ENCODE data around the gene ADGRG1.

Gene ADGRG1

GRCh38 chr16:57628783-57629293 lies 408 bp downstream of the ADGRG1 start:
- H3K23ac ChIP-seq (ENCODE audit: low read depth, low read length, poor library complexity) = peak overlapping the region; percentile 94
- H3K36me3 ChIP-seq (replicated peaks in 1 of 2; ENCODE audit: control insufficient read depth in 2 of 2, insufficient read depth in 2 of 2, low read length in 2 of 2) = no peaks in the 10 kb centered on the region
- H2AK5ac ChIP-seq (ENCODE audit: low read depth, low read length) = peak overlapping the region; percentile 91
- peak overlapping the region; percentile 83 for H4K8ac ChIP-seq (ENCODE audit: low read depth, low read length)
- peak overlapping the region; percentile 83 for H2AFZ ChIP-seq (ENCODE audit: low read length)
- 100% methylated on average over 2 to 3 of the region's 7 CpGs for WGBS, 2 donors (ENCODE audit: extremely low coverage in 2 of 2, insufficient read length in 2 of 2, insufficient replicate concordance in 1 of 2)
- peak overlapping the region; percentile 20 for H4K91ac ChIP-seq (ENCODE audit: low read depth, low read length, poor library complexity)
- peak overlapping the region; percentile 3 for H3K14ac ChIP-seq (ENCODE audit: low read length)
- peaks cover 34 to 39% of the 10 kb centered on the region in 2 donors for H3K4me1 ChIP-seq (ENCODE audit: control insufficient read depth in 2 of 2, insufficient read depth in 1 of 2, low read depth in 1 of 2, low read length in 2 of 2)
- peak overlapping the region; percentile 76 for H2BK15ac ChIP-seq (ENCODE audit: low read length)
- no peak for DNase-seq (ENCODE audit: low spot score)
- peak overlapping the region; percentile 85 for H3K18ac ChIP-seq (ENCODE audit: low read length)
- peak overlapping the region; percentile 53 for H3K4me2 ChIP-seq (ENCODE audit: insufficient read depth, low read length, poor library complexity, severe bottlenecking)
- no peaks in the 10 kb centered on the region for H3K27me3 ChIP-seq (ENCODE audit: control insufficient read depth in 3 of 3, insufficient read depth in 3 of 3, low read depth in 1 of 3, low read length in 3 of 3)
- H3K79me1 ChIP-seq (ENCODE audit: low read depth, low read length) = no peaks in the 10 kb centered on the region
- H3K4ac ChIP-seq (ENCODE audit: low read length) = peak overlapping the region; percentile 1
- H2BK120ac ChIP-seq (ENCODE audit: low read depth, low read length) = no peak overlapping the region
- H3K9me3 ChIP-seq (replicated peaks in 1 of 2; ENCODE audit: control insufficient read depth in 2 of 2, insufficient read depth in 1 of 2, low read depth in 1 of 2, low read length in 2 of 2) = no peaks in the 10 kb centered on the region
- peak overlapping the region; percentile 1 to 34 for H3K4me3 ChIP-seq (ENCODE audit: low read length in 2 of 2)
- no peak overlapping the region for H3K27ac ChIP-seq (replicated peaks; ENCODE audit: low read length)
- H2BK5ac ChIP-seq (ENCODE audit: low read length) = no peak overlapping the region
- peak overlapping the region; percentile 71 for H3K9ac ChIP-seq (ENCODE audit: low read depth, low read length, poor library complexity)
- peak overlapping the region; percentile 48 for H2BK12ac ChIP-seq (ENCODE audit: low read length)

GRCh38 chr16:57629516-57630406 lies 1.3 kb downstream of the ADGRG1 start:
- no peak overlapping the region for H4K8ac ChIP-seq (ENCODE audit: low read depth, low read length)
- H2BK120ac ChIP-seq (ENCODE audit: low read depth, low read length) = no peak overlapping the region
- no CpG with 5 or more reads among the region's 22 CpGs for WGBS, 2 donors (ENCODE audit: extremely low coverage in 2 of 2, insufficient read length in 2 of 2, insufficient replicate concordance in 1 of 2)
- no peak overlapping the region for H3K4ac ChIP-seq (ENCODE audit: low read length)
- H2BK15ac ChIP-seq (ENCODE audit: low read length) = peak overlapping the region; percentile 76
- no peak overlapping the region for H3K4me3 ChIP-seq (ENCODE audit: low read length in 2 of 2)
- H2AFZ ChIP-seq (ENCODE audit: low read length) = no peak overlapping the region
- no peak for DNase-seq (ENCODE audit: low spot score)
- H3K23ac ChIP-seq (ENCODE audit: low read depth, low read length, poor library complexity) = peak overlapping the region; percentile 23
- no peak overlapping the region for H3K14ac ChIP-seq (ENCODE audit: low read length)
- H3K4me2 ChIP-seq (ENCODE audit: insufficient read depth, low read length, poor library complexity, severe bottlenecking) = no peak overlapping the region
- peak overlapping the region; percentile 91 for H2AK5ac ChIP-seq (ENCODE audit: low read depth, low read length)
- peak overlapping the region; percentile 65 for H2BK12ac ChIP-seq (ENCODE audit: low read length)
- H3K4me1 ChIP-seq (ENCODE audit: control insufficient read depth in 2 of 2, insufficient read depth in 1 of 2, low read depth in 1 of 2, low read length in 2 of 2) = peaks cover 32 to 33% of the 10 kb centered on the region in 2 donors
- H3K27ac ChIP-seq (replicated peaks; ENCODE audit: low read length) = no peak overlapping the region
- peak overlapping the region; percentile 1 for H3K9ac ChIP-seq (ENCODE audit: low read depth, low read length, poor library complexity)
- peak overlapping the region; percentile 4 for H4K91ac ChIP-seq (ENCODE audit: low read depth, low read length, poor library complexity)
- H3K18ac ChIP-seq (ENCODE audit: low read length) = peak overlapping the region; percentile 89
- H3K27me3 ChIP-seq (ENCODE audit: control insufficient read depth in 3 of 3, insufficient read depth in 3 of 3, low read depth in 1 of 3, low read length in 3 of 3) = no peaks in the 10 kb centered on the region
- no peaks in the 10 kb centered on the region for H3K9me3 ChIP-seq (replicated peaks in 1 of 2; ENCODE audit: control insufficient read depth in 2 of 2, insufficient read depth in 1 of 2, low read depth in 1 of 2, low read length in 2 of 2)
- H2BK5ac ChIP-seq (ENCODE audit: low read length) = peak overlapping the region; percentile 59
- H3K79me1 ChIP-seq (ENCODE audit: low read depth, low read length) = no peaks in the 10 kb centered on the region
- H3K36me3 ChIP-seq (replicated peaks in 1 of 2; ENCODE audit: control insufficient read depth in 2 of 2, insufficient read depth in 2 of 2, low read length in 2 of 2) = no peaks in the 10 kb centered on the region

- H3K14ac ChIP-seq (ENCODE audit: low read length) = no peak overlapping the region
- no peaks in the 10 kb centered on the region for H3K79me1 ChIP-seq (ENCODE audit: low read depth, low read length)
- H3K4ac ChIP-seq (ENCODE audit: low read length) = no peak overlapping the region
- H4K91ac ChIP-seq (ENCODE audit: low read depth, low read length, poor library complexity) = peak overlapping the region; percentile 4
- no peaks in the 10 kb centered on the region for H3K9me3 ChIP-seq (replicated peaks in 1 of 2; ENCODE audit: control insufficient read depth in 2 of 2, insufficient read depth in 1 of 2, low read depth in 1 of 2, low read length in 2 of 2)
- no peak overlapping the region for H4K8ac ChIP-seq (ENCODE audit: low read depth, low read length)
- no peaks in the 10 kb centered on the region for H3K36me3 ChIP-seq (replicated peaks in 1 of 2; ENCODE audit: control insufficient read depth in 2 of 2, insufficient read depth in 2 of 2, low read length in 2 of 2)
- WGBS, 2 donors (ENCODE audit: extremely low coverage in 2 of 2, insufficient read length in 2 of 2, insufficient replicate concordance in 1 of 2) = no CpG with 5 or more reads among the region's 10 CpGs
- no peaks in the 10 kb centered on the region for H3K27me3 ChIP-seq (ENCODE audit: control insufficient read depth in 3 of 3, insufficient read depth in 3 of 3, low read depth in 1 of 3, low read length in 3 of 3)
- no peak for DNase-seq (ENCODE audit: low spot score)
- peak overlapping the region; percentile 93 for H2BK12ac ChIP-seq (ENCODE audit: low read length)
- H3K27ac ChIP-seq (replicated peaks; ENCODE audit: low read length) = no peak overlapping the region
- H3K9ac ChIP-seq (ENCODE audit: low read depth, low read length, poor library complexity) = no peak overlapping the region
- peak overlapping the region; percentile 59 for H2BK5ac ChIP-seq (ENCODE audit: low read length)
- H3K4me2 ChIP-seq (ENCODE audit: insufficient read depth, low read length, poor library complexity, severe bottlenecking) = no peak overlapping the region
- peak overlapping the region; percentile 91 for H2AK5ac ChIP-seq (ENCODE audit: low read depth, low read length)
- H2AFZ ChIP-seq (ENCODE audit: low read length) = no peak overlapping the region
- peaks cover 27 to 35% of the 10 kb centered on the region in 2 donors for H3K4me1 ChIP-seq (ENCODE audit: control insufficient read depth in 2 of 2, insufficient read depth in 1 of 2, low read depth in 1 of 2, low read length in 2 of 2)
- H2BK120ac ChIP-seq (ENCODE audit: low read depth, low read length) = no peak overlapping the region
- H2BK15ac ChIP-seq (ENCODE audit: low read length) = peak overlapping the region; percentile 76
- H3K4me3 ChIP-seq (ENCODE audit: low read length in 2 of 2) = no peak overlapping the region
- H3K23ac ChIP-seq (ENCODE audit: low read depth, low read length, poor library complexity) = peak overlapping the region; percentile 71
- peak overlapping the region; percentile 89 for H3K18ac ChIP-seq (ENCODE audit: low read length)
Observed at GRCh38 chr16:57630407-57630797, 2.0 kb downstream of the ADGRG1 start.

Data from neuronal stem cell (in vitro differentiated cells).